ENCODE data around the gene RNLS. TPM values are rescaled to one million over a fixed set of nuclear protein-coding genes. Genes with fewer than 3 reads are reported as not detected.

Gene RNLS
- total and polyA plus RNA-seq, 3 donors from 2014 or later, result 13.0 to 27.4 (median 27.1) TPM

- WGBS, 2 donors, result 78 to 83% methylated on average over 1 of the region's 1 CpG
- no peaks in the 10 kb centered on the region for H3K27me3 ChIP-seq
- TF ChIP-seq CTCF (IDR thresholded peaks at IDR 0.05), result no peak
- TF ChIP-seq POLR2A (IDR thresholded peaks at IDR 0.05), result no peak
- H3K36me3 ChIP-seq (ENCODE audit: low read depth, missing control alignments), result no peaks in the 10 kb centered on the region
- intact Hi-C loops (cut with DNase I; ENCODE audit: low total_unique reads), result loop anchor here (10.0 kb wide), 1 partner anchor 518 kb away; the partner anchor contains the start of genes KLLN and PTEN
- no peak for DNase-seq
- H3K27ac ChIP-seq, result no peak overlapping the region
- H3K4me3 ChIP-seq, result no peak overlapping the region
- peaks cover 25% of the 10 kb centered on the region for H3K4me1 ChIP-seq
- H3K9me3 ChIP-seq, result no peaks in the 10 kb centered on the region
Observed at GRCh38 chr10:88383276-88383675, 199.8 kb downstream of the RNLS start.

GRCh38 chr10:88382699-88383098, 200.4 kb downstream of the RNLS start:
- H3K4me3 ChIP-seq, result no peak overlapping the region
- H3K36me3 ChIP-seq (ENCODE audit: low read depth, missing control alignments), result no peaks in the 10 kb centered on the region
- 95 to 100% methylated on average over 2 of the region's 2 CpGs for WGBS, 2 donors
- H3K27me3 ChIP-seq, result no peaks in the 10 kb centered on the region
- H3K27ac ChIP-seq, result no peak overlapping the region
- peaks cover 19% of the 10 kb centered on the region for H3K4me1 ChIP-seq
- no peak for DNase-seq
- no peaks in the 10 kb centered on the region for H3K9me3 ChIP-seq
- intact Hi-C loops (cut with DNase I; ENCODE audit: low total_unique reads), result loop anchor here (10.0 kb wide), 1 partner anchor 518 kb away; the partner anchor contains the start of genes KLLN and PTEN
- TF ChIP-seq POLR2A (IDR thresholded peaks at IDR 0.05) (no peak), CTCF (IDR thresholded peaks at IDR 0.05) (no peak)

- TF ChIP-seq CTCF (IDR thresholded peaks at IDR 0.05), result no peak
- no peak for TF ChIP-seq POLR2A (IDR thresholded peaks at IDR 0.05)
- no peaks in the 10 kb centered on the region for H3K9me3 ChIP-seq
- no peak overlapping the region for H3K4me3 ChIP-seq
- H3K27ac ChIP-seq, result no peak overlapping the region
- 83 to 88% methylated on average over 2 of the region's 2 CpGs for WGBS, 2 donors
- no peaks in the 10 kb centered on the region for H3K36me3 ChIP-seq (ENCODE audit: low read depth, missing control alignments)
- DNase-seq, result no peak
- H3K4me1 ChIP-seq, result no peaks in the 10 kb centered on the region
- no peaks in the 10 kb centered on the region for H3K27me3 ChIP-seq
- intact Hi-C loops (cut with DNase I; ENCODE audit: low total_unique reads), result no loop called here
Observed at GRCh38 chr10:88379575-88379974, 203.5 kb downstream of the RNLS start.

- 100% methylated on average over 1 of the region's 1 CpG for WGBS, 2 donors
- no peaks in the 10 kb centered on the region for H3K27me3 ChIP-seq
- no peak overlapping the region for H3K27ac ChIP-seq
- no peak for TF ChIP-seq CTCF (IDR thresholded peaks at IDR 0.05)
- TF ChIP-seq POLR2A (IDR thresholded peaks at IDR 0.05), result no peak
- no peaks in the 10 kb centered on the region for H3K9me3 ChIP-seq
- H3K4me3 ChIP-seq, result no peak overlapping the region
- DNase-seq, result no peak
- intact Hi-C loops (cut with DNase I; ENCODE audit: low total_unique reads), result no loop called here
- no peaks in the 10 kb centered on the region for H3K4me1 ChIP-seq
- H3K36me3 ChIP-seq (ENCODE audit: low read depth, missing control alignments), result no peaks in the 10 kb centered on the region
Observed at GRCh38 chr10:88377510-88377909, 205.6 kb downstream of the RNLS start.

- H3K36me3 ChIP-seq (ENCODE audit: low read depth, missing control alignments), result no peaks in the 10 kb centered on the region
- H3K27ac ChIP-seq, result no peak overlapping the region
- H3K4me3 ChIP-seq, result no peak overlapping the region
- no peaks in the 10 kb centered on the region for H3K9me3 ChIP-seq
- H3K27me3 ChIP-seq, result no peaks in the 10 kb centered on the region
- H3K4me1 ChIP-seq, result no peaks in the 10 kb centered on the region
- 92 to 95% methylated on average over 4 of the region's 4 CpGs for WGBS, 2 donors
- intact Hi-C loops (cut with DNase I; ENCODE audit: low total_unique reads), result no loop called here
- no peak for DNase-seq
- TF ChIP-seq CTCF (IDR thresholded peaks at IDR 0.05) (no peak), POLR2A (IDR thresholded peaks at IDR 0.05) (no peak)
Observed at GRCh38 chr10:88374392-88375175, 208.5 kb downstream of the RNLS start.

Data from testis (tissue), 3 donors.